Panc1 (cell line): ENCODE measurements around the gene TRAFD1.

ENCODE experiments used
- CTCF ChIP-seq: fragments of 450-650 bp; IDR thresholded peaks from 2 replicates; pipeline ENCODE4 v1.5.1; 2017; ENCODE audit warnings: mild to moderate bottlenecking
- REST ChIP-seq, 2 experiments: IDR thresholded peaks; 2 replicates each; pipeline ENCODE4 v1.6.1; 2011 to 2012; ENCODE audit warnings: low read depth in 2 of 2, control low read depth in 1 of 2, low read length in 1 of 2, mild to moderate bottlenecking in 1 of 2, moderate library complexity in 1 of 2; ENCODE audit not compliant: insufficient read depth in 1 of 2
- SIN3A ChIP-seq: IDR thresholded peaks from 2 replicates; pipeline ENCODE4 v1.6.1; 2012; ENCODE audit warnings: low read depth, mild to moderate bottlenecking, low read length, moderate library complexity, borderline replicate concordance; ENCODE audit not compliant: insufficient read depth
- TCF7L2 ChIP-seq: IDR thresholded peaks from 2 replicates; pipeline ENCODE4 v1.6.1; 2011; ENCODE audit warnings: mild to moderate bottlenecking, low read depth, low read length, inconsistent platforms

- TF ChIP-seq CTCF, result no peak
- no peak for TF ChIP-seq REST (IDR thresholded peaks at IDR 0.05; ENCODE audit: insufficient read depth in 1 of 2, low read depth in 2 of 2, low read length in 1 of 2)
- TF ChIP-seq SIN3A, result no peak
- TF ChIP-seq TCF7L2, result no peak
Measured at GRCh38 chr12:112176321-112177010, 51.1 kb downstream of the TRAFD1 start.
